Stimulated activated CD8-positive, alpha-beta memory T cell treated with anti-CD3 and anti-CD28 coated beads, Interleukin-4, amount 100 ng/mL, for 24 hours (primary cell): ENCODE data around the gene UPB1.
"Not testable (repeated sequence)": the region's sequence is repeated elsewhere in the genome, so short reads cannot be mapped to it uniquely, and the experiment has no call there.

Source experiments
- DNase-seq: peaks from one replicate; pipeline ENCODE4 v3.0.0-alpha.2; 2020; ENCODE audit warnings: low read depth

Gene UPB1

GRCh38 chr22:24504540-24504939 lies 9.4 kb downstream of the UPB1 start:
- no peak for DNase-seq

DNA sequence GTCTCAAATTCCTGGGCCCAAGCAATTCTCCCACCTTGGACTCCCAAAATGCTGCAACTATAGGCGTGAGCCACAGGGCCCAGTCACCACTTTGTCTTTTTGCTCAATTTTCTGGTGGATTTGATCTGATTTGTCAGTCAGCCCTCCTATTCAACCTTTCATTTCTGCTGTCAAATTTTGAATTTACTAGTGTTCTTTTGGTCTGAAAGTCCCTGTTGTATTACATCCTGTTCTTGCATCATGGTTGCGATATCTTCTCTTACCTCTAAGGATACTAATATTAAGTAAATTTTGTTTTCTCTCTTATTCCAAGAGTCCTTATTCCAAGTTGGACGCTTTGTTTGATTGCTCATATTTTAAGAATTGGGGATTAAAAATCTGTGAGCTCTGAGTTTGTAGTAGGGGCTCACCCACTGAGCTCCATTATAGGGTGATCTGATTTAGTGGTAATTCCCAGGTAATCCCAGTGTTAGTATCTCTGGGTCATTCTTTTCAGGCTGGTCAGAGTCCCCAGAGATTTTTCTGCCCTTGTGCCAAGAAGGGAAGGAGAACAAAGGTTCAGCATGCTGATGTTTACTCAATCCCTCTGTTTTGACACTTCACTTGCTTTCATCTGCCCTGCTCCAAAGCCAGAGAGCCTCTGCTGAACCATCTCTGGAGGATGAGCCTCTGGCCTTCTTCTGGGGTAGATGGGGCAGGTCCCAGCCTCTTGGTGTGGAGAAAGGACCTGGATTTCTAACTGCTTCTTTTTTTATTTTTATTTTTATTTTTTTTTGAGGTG lies 10.0 kb downstream of the UPB1 start:
- DNase-seq = no peak

DNA sequence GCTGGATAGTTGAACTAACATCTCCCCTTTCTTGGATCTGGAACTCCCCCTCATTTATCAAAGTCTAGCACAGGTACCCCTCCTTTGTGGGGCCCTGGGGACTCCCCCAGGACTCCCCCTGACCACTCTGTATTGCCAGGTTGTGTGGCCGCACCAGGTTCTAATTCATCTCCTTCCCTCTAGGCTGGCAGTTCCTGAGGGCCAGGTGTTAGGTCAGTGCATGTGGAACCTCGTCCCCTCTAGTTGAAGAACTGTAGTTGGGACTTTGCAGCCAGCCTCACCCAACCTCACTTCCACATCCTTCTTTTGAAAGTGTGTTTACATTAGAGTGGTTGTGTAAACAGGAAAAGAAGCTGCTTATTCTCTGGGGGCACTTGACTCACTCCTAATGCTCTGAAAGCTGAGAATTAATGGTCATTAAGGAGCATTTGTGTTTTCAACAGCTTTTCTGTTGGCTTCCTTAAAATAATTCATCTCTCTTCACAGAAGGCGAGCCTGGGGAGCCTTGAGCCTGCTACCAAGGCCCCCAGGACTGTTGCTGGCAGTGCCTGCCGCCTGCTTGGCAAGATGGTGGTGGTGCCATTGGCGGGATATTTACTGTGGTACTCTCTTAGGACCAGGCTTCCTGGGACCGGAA lies 11.8 kb downstream of the UPB1 start:
- no peak for DNase-seq

GRCh38 chr22:24507716-24508115 lies 12.6 kb downstream of the UPB1 start:
- no peak for DNase-seq

DNA sequence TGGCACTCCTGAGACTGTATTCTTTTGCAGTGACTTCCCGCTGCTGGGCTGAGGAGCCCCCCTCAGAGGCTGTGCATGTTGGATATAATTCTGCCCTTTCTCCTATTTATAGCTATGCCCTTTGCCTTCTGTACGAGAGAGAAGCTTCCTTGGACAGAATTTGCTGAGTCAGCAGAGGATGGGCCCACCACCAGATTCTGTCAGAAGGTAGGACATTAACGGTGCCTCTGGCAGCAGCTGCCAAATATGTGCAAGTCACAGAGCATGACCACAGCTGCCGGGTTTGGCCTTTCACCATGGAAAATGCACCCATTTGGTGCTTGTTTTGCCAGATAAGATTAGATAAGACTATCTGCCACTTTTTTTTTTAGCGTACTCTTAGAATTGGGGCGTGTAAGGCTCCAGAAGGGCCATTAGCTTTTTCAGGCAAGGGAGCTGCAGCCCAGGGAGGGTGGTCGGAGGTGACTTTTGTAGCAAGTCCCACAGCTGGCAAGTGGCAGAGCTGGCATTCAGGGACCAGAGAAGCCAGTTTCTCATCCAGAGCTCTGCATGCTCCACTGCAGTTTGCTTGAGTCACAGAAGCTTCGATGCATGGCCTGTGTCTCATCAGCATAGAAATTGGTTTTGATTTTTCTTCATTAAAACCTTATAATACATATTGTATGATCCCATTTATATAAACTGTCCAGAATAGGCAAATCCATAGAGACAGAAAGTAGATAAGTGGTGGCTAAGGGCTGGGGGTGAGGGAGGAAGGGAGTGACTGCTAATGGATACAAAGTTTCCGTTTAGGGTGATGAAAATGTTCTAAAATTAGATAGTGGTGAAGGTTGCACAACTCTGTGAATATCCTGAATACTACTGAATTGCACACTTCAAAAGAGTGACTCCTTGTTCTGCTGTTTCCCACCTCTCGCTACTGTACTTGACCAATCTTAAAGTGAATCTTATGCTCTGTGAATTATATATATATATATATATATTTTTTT lies 15.8 kb downstream of the UPB1 start:
- no peak for DNase-seq

GRCh38 chr22:24512043-24512442 lies 16.9 kb downstream of the UPB1 start:
- DNase-seq = no peak

DNA sequence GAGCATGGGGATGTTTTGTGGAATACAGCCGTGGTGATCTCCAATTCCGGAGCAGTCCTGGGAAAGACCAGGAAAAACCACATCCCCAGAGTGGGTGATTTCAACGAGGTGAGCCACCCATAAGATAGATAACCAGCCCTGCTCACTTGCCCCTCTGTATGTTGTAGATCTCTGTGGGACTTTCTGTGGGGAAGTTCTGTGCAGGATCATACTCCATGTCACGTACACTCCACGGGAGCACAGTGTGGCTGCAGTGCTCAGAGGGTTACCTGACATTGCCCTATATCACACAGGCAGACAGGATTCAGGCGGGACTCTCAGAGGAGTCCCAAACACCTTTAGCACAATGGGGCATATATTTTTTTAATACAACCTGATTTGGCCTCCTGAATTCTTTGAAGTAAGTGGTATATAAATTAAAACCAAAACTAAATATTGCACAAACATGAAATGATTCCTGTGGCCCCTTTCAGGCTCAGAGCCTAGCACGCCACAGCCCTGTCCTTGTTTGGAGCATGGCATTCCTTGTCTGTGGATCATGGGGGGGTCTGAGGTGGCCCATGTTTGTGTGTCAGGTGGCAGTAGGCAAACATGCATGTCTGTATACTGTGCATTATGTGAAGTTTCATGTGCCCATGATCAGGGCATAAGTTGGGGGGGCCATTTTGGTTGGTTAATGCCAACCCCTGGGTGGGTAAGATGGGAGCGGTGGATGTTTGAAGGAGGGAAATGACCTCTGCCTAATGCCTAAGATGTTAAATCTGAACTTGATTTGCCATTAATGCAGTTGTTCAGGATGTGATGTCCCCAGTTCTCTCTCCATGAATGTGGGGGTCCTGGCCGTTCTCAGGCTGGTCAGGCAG lies 18.5 kb downstream of the UPB1 start:
- DNase-seq = no peak

- DNase-seq = no peak
Observed at GRCh38 chr22:24514241-24515026, 19.3 kb downstream of the UPB1 start.

GRCh38 chr22:24515027-24515338 lies 19.9 kb downstream of the UPB1 start:
- DNase-seq = no peak

GRCh38 chr22:24516301-24516737 lies 21.2 kb downstream of the UPB1 start:
- DNase-seq = no peak

DNA sequence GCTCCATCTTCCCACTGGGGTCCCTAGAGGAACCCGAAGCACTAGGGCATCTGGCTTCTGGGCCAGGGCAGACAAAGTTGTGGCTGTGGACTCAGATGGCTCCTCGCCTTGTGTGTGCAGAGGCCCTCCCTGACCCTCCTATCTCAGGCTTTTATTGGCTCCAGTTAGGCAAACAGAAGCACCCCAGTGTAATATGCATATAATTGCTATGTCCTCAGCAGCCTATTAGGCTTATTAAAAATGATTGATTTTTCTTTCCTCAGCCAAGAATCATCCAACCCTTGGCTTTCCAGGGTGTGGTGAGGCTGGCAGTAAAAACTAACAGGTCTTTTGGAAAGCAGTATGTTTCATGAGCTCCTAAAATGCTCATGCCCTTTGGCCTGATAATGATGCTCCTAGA lies 22.3 kb downstream of the UPB1 start:
- DNase-seq = no peak

- DNase-seq = no peak
Observed at GRCh38 chr22:24518228-24518627, 23.1 kb downstream of the UPB1 start.

DNA sequence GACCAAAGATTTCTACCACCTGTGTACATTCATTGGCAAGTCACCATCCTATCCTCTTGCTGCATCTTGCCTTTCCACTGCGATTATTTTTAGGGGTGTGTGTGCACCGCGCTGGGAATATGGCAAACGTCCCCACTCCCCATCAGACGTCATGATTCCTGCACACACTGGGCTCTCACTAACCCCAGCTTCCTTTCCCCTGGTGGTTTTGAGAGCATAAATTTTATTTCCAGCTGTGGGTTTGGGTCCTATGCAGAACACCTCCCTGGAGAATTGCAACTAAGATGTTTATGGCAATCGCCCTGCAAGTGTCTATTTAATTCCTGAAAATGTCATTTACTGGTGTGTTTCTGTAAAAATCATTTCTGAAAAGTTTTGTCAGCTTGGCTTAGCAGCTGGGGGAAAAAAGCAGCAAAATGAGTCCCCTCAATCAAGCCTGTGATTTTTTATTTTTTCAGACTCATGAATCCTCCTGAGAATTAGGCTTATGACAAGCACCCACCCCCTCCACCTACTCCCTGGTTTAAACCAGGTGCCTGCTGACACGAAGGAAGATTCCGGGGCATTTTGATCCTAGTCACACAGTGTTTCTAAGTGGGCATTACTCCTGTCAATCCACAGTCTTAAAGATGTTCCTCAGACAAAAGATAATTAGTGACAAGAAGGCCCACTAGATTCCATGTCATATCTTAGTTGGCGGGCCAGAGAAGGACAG lies 23.8 kb downstream of the UPB1 start:
- no peak for DNase-seq

- no peak for DNase-seq
Observed at GRCh38 chr22:24519496-24519895, 24.4 kb downstream of the UPB1 start.

GRCh38 chr22:24521791-24522245 lies 26.7 kb downstream of the UPB1 start:
- no peak for DNase-seq

DNA sequence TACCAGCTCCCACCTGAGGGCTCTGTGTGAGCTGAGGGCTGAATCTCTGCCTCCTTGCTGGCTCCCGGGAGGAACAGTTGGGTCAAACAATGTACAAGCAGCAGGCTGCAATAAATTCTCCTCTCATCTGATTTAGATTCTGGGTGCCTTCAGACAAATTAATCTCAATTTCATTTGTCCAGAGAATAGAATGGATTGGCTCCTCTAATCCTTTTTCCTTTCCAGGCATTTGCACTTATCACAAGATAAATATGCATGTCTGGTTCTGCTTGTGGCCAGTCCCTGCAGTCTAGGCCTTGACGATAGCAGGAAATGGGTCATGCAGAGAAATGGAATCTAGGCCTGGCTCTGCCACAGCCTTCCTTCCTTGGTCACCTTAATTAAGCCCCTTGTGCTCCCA lies 28.7 kb downstream of the UPB1 start:
- DNase-seq = no peak

DNA sequence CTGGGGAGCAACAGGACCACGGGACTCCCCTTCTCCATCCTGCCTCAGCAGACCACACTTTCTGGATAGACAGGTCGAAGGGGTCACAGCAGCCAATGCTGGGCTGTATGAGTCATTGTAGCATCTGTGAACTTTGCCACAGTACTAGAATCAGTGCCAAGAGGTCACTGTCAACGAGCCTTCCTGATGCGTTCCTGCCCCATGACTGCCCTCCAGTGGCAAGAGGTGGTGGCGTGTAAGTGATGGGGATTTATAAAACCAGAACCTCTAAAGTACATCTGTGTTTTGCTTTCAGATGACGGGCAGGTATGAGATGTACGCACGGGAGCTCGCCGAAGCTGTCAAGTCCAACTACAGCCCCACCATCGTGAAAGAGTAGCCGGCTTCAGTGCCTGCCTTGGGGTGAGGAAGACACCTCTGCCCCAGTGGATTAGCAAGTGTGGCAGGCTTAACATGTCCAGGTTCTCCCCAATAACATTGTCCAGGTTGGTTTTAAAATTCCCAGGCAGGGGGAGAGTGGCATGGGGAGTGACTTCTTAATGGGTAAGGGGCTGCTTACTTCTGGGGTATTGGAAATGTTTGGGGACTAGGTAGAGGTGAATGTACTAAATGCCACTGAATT lies 30.4 kb downstream of the UPB1 start:
- DNase-seq = peak; percentile 64

GRCh38 chr22:24526191-24526590 lies 31.1 kb downstream of the UPB1 start:
- DNase-seq = no peak

- DNase-seq = no peak
Observed at GRCh38 chr22:24529898-24530297, 34.8 kb downstream of the UPB1 start.

GRCh38 chr22:24530968-24531367 lies 35.8 kb downstream of the UPB1 start:
- not testable (repeated sequence) for DNase-seq
